NB4 (cell line): ENCODE results near the gene SERTM2.

Source experiments
- MYC ChIP-seq: IDR thresholded peaks from 2 replicates; pipeline ENCODE4 v1.6.1; 2011; ENCODE audit warnings: low read depth, low read length
- POLR2A ChIP-seq: IDR thresholded peaks from 2 replicates; pipeline ENCODE4 v1.6.1; 2011; ENCODE audit warnings: mild to moderate bottlenecking; ENCODE audit not compliant: insufficient read length; ENCODE audit errors: extremely low read depth
- TF ChIP-seq, protein P1 (sequence below): IDR thresholded peaks from one replicate; pipeline ENCODE4 v1.5.1; 2012; ENCODE audit warnings: low read depth, low read length
- TF ChIP-seq, protein P2 (sequence below): IDR thresholded peaks from 2 replicates; pipeline ENCODE4 v1.6.1; 2011; ENCODE audit warnings: low read depth, low read length

- TF ChIP-seq, protein P1, sequence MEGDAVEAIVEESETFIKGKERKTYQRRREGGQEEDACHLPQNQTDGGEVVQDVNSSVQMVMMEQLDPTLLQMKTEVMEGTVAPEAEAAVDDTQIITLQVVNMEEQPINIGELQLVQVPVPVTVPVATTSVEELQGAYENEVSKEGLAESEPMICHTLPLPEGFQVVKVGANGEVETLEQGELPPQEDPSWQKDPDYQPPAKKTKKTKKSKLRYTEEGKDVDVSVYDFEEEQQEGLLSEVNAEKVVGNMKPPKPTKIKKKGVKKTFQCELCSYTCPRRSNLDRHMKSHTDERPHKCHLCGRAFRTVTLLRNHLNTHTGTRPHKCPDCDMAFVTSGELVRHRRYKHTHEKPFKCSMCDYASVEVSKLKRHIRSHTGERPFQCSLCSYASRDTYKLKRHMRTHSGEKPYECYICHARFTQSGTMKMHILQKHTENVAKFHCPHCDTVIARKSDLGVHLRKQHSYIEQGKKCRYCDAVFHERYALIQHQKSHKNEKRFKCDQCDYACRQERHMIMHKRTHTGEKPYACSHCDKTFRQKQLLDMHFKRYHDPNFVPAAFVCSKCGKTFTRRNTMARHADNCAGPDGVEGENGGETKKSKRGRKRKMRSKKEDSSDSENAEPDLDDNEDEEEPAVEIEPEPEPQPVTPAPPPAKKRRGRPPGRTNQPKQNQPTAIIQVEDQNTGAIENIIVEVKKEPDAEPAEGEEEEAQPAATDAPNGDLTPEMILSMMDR: no peak
- TF ChIP-seq POLR2A: no peak
- TF ChIP-seq, protein P2, sequence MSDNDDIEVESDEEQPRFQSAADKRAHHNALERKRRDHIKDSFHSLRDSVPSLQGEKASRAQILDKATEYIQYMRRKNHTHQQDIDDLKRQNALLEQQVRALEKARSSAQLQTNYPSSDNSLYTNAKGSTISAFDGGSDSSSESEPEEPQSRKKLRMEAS: no peak
- TF ChIP-seq MYC: no peak
Observed at GRCh38 chrX:111568817-111569216, 57.4 kb downstream of the SERTM2 start.
